HL-60/S4 (cell line): ENCODE data around the gene CST5.
"Not testable (repeated sequence)": the region's sequence is repeated elsewhere in the genome, so short reads cannot be mapped to it uniquely, and the experiment has no call there.

Experiments used
- in situ Hi-C: fragments of 300-500 bp; cut with MboI; formaldehyde crosslinking; loops from 2 replicates; pipeline ENCODE4 v1.14.3; 2022; ENCODE audit warnings: low sequenced_read_pairs

CST5 gene

GRCh38 chr20:23857962-23858595, 21.5 kb downstream of the CST5 start:
- in situ Hi-C loops, result no loop called here

- in situ Hi-C loops, result no loop called here
Measured at GRCh38 chr20:23856736-23857135, 22.8 kb downstream of the CST5 start.

DNA sequence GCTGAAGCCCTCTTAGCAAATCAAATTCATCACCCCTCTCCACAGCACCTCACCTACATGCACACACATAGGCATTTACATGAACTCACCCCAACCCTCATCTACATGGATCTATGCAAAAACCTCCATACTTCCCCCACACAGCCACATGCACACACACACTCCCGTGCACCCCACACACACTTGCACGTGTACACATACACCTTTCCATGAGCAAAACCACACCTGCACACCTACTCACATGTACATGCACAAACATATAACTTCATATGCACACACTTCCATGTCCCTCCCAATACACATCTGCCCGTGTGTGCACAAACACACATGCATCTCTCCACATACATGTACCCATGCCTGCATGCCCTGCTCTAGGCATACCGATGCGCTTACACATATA, 23.3 kb downstream of the CST5 start:
- in situ Hi-C loops, result no loop called here

DNA sequence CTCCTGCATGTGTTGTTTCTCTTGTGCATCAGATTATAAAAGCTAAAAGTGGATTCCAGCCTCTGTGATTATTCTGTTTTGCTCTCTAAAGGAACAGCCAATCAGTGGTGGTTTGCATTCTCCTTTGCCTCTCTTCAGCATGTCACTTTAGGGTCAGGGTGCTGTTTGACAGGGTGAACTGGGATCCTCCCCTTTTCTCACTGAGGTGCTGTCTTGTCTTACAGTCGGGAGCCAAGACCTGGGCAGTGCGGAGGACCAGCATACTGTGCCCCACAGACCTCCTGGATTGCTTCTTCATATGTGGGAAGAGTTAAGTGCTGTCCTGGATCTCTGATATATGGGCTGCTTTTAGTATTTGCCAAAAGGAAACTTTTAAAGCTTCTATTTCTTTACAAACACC, 37.9 kb downstream of the CST5 start:
- in situ Hi-C loops, result no loop called here

DNA sequence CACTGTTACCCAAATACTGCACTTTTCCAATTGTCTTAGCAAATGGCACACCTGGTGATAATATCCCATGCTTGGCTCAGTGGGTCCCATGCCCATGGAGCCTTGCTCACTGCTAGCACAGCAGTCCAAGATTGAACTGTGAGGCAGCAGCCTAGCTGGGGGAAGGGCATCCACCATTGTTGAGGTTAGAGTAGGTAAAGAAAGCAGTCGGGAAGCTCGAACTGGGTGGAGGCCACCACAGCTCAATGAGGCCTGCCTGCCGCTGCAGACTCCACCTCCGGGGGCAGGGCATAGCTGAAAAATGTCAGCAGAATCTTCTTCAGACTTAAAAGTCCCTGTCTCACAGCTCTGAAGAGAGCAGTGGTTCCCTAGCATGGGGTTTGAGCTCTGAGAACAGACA, 43.8 kb downstream of the CST5 start:
- in situ Hi-C loops, result no loop called here

DNA sequence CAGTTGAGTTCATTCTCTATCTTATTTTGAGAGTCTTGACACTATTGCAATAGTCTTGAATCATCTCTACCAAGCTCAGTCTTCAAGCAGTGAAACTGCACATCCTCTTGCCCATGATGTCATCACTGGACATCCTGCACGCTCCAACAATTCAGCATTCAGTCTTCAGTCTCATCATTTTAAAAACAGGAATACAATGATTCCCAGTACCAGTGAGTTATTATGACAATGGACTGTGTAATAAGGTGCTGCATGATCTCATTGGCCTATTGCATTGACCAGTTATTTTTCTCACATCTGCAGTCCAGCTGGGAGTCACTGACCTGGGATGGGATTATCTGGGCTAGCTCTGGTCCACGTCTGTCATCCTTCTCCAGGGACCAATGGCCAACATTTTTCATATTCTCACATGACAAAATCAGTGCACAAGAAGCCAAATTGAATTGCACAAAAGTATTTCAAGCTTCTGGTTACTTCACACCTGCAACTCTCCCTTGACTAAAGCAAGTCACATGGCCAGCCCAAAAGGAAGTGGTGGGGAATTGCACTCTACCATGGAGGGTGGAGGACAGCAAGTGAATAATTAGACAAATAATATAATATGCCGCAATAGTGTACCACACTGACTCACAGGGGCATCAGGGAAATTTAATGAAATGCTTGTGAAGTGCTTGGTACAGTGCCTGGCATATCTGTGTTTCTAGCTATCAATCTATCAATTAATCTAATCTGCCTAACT, 46.6 kb downstream of the CST5 start:
- in situ Hi-C loops, result no loop called here

- in situ Hi-C loops, result not testable (repeated sequence)
Measured at GRCh38 chr20:23831961-23832360, 47.6 kb downstream of the CST5 start.

DNA sequence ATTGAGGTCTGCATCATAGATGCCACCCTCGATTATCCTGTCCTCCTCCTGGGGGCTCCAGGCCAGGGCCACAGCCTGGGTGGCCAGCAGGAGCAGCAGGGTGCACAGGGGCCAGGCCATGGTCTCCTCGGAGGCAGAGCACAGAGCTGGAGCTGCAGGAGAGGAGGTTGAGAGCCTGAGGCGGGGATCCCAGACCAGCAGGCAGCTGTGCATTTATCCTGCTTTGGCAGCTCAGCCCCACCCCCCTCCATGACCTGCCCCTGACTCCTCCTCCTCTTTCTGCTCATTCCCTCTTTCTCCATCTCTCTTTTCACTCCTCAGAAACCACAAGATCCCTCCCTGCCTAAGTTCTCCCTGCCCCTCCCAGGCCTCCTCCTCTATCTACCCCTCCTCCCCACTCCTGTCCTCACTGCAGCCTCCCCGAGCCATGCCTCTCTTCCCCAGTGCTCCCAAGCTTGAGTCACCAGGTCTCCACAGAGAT, 53.0 kb downstream of the CST5 start, which contains the start of gene CST2:
Gene CST2 (minus strand): TSS at position 189 of the 481 bp plus-strand sequence. CDS start 69 bp downstream, at position 120.
- in situ Hi-C loops, result no loop called here
